SIG-M5 (cell line): ENCODE results near the gene GUCY2D.
"Not testable (repeated sequence)": the region's sequence is repeated elsewhere in the genome, so short reads cannot be mapped to it uniquely, and the experiment has no call there.

Experiments
- DNase-seq: peaks from one replicate; lab custom pipeline; 2025; lab: John Stamatoyannopoulos, UW

GUCY2D gene

GRCh38 chr17:8044819-8045810, 42.7 kb downstream of the GUCY2D start:
- DNase-seq, result no peak

DNA sequence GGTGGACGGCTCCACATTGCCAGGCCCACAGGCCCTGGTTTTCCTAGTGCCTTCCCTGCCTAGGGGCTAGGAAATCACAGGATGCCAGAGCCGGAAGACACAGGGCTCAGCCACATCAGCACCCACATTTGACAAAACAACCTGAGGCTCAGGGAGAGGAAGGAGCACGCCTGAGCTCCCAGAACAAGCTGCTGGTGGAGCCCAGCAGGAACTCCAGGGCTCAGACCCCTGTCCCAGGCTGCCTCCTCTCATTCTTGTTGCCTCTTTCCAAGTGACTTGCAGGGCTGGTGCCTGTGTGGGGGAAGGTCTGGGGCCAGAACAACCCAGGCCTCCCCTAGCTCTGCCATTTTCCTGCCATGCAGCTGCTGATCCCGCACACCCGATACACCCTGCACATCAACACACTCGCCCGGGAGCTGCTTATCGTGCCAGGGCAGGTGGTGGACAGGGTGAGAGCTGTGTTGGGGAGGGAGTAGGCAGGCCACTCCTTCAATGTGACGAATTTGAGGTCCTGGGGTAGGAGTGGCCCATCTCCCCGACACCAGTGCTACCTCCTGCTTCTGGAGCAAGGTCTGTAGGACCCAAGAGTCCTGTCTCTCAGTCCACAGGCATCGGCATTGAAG, 44.0 kb downstream of the GUCY2D start:
- DNase-seq, result no peak

GRCh38 chr17:8046929-8047768, 44.7 kb downstream of the GUCY2D start:
- DNase-seq, result no peak

GRCh38 chr17:8047769-8048110, 45.3 kb downstream of the GUCY2D start:
- no peak for DNase-seq

GRCh38 chr17:8048236-8048635, 45.8 kb downstream of the GUCY2D start:
- no peak for DNase-seq

DNA sequence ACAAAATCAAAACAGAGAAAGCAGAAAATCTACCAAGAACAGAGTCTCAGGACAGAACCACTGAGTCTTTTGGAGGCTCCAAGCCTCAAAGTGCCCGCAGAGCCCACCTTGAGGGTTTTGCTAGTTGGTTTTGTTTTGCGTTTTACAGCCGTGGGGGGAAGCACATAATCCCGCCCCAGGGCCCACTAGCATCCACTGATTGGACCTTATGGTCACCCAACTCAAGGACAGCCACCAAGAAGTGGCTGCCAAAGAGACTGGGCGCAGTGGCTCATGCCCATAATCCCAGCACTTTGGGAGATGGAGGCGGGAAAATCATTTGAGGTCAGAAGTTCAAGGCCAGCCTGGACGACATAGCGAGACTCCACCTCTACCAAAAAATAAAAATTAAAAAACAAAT, 46.3 kb downstream of the GUCY2D start:
- DNase-seq, result no peak

DNA sequence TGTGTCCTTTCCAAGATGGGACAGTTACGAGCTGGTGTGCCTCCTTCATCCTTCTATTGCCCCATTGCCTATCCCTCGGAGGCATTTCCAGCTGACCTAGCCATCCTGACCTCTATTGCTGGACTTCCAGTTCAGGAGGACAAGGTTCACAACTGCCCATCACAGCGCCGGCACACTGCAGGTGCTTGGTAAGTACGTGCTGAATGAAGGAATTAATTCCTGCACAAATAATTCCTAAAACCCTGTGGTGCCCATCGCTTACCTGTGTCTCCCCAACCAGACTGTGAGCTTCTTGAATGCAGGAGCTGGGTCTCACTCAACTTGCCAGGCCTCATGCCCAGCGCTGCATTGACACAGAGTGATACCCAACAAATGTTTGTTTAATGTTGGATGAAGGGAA, 49.4 kb downstream of the GUCY2D start:
- no peak for DNase-seq

GRCh38 chr17:8052256-8053252, 50.1 kb downstream of the GUCY2D start:
- DNase-seq, result no peak

DNA sequence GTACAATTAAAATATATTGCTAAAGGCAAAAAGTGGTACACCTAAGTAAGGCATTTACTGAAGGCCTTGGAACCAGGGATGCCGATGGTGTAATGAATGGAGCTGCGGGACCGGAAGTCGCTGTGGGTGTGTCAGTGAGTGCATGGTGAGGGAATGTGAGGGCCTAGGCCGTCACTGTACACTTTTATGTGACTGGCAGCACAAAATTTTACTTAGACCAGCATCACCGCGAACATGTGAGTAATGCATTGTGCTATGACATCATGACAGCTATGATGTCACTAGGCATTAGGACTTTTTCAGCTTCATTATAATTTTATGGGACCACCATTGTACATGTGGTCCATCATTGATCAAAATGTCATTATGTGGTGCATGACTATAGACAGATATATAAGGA, 51.2 kb downstream of the GUCY2D start:
- DNase-seq, result no peak

DNA sequence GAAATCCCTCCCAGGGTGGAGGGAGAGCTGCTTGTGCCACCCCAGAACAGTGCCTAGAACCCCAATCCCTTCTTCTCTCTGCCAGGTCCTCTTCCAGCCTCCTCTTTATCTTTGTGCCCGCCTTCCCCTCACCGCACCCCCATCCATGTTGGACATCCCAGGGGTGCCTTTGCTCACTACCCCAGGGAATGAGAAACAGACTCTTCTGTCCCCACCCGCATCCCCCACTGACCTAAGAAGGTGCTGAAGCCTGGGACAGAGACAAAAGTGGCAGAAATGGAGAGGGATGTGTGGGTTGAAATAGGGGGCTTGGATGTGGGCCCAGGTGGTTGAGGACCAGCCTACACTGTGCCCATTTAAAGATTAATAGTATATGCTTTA, 53.4 kb downstream of the GUCY2D start:
- no peak for DNase-seq

DNA sequence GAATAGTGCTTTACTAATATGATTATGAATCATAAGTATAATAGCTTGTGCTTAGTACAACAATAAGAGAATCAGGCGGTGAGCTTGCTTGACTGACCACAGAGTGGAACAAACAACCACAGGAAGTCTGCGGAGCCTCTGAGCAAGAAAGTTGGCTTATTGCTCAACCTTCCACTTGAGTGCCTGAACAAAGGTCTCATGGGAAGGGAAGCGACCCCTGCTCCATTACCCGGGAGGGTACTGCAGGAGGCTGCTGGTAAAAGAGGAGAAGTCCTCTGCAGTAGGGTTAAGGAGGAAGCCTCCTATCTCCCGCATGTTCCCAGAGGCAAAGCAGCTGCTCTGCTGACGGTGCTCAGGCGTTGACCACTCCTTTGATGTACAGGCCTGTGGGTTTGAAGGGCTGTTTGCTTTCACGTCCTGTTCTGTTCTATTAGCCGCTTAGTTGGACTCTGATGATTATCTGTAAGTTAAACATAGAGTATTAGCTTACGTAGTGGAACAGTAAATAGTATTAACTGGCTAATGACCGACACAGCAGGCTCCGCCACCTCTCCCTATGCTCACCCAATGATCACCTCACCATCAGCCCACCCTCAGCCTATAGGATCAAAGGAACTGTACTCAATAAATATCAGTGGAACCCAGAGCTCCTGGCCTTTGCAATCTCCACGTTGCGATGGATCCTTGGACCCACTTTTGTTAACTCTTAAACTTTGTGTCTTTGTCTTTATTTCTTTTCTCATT, 54.0 kb downstream of the GUCY2D start:
- peak; percentile 48 for DNase-seq

DNA sequence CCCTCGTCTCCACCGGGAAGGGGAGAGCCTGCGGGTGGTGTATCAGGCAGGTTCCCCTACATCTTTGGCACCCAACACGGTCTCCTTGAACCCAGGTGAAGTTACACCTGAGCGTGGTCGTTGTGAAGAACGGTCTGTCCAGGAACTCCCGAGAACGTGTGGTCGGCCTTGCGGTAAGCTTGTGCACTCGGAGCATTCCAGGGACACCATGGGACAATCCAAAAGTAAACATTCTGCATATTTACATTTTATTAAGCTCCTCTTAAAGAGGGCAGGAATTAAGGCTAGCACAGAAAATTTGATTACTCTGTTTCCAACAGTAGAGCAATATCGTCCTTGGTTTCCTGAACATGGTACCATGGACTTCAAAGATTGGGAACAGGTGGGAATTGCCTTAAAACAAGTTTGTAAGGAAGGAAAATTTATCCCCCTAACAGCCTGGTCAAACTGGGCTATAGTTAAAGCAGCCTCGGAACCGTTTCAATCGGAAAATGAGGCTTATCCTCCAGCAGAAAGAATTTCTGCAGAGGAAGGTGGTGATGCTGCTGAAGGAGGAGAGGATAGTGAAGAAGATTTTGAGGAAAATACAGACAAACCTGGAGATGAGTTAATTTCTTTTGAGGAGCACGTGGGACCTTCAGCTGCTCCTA, 54.7 kb downstream of the GUCY2D start:
- no peak for DNase-seq

DNA sequence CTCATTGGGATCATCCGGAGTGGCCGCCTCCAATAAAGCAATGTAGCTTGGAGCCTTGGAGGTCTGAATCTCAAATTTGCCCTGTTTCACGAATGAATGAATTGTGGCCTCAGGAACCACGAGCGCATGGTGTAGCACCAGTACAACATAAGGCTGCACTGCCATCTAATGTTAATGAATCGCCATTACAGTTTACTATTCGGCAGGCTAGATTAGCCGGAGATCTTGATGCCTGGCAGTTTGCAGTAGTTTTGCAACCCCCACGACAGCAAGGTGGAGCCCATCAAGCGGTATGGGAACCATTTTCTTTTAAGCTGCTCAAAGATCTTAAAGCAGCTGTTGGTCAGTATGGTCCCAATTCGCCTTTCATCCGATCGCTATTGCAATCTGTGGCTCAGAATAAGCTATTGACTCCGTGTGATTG, 55.3 kb downstream of the GUCY2D start:
- DNase-seq, result peak; percentile 42

- no peak for DNase-seq
Observed at GRCh38 chr17:8059131-8059530, 56.7 kb downstream of the GUCY2D start.

DNA sequence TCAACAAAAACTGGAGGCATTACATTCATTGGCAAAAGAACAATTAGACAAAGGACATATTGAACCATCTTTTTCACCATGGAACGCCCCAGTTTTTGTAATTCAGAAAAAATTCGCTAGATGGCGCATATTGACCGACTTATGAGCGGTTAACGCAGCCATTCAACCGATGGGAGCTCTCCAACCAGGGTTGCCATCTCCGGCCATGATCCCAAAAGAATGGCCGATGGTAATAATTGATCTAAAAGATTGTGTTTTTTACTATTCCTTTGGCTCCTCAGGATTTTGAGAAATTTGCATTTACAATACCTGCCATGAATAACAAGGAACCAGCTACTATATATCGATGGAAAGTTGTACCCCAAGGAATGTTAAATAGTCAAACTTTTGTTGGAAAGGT, 57.9 kb downstream of the GUCY2D start:
- DNase-seq, result no peak

DNA sequence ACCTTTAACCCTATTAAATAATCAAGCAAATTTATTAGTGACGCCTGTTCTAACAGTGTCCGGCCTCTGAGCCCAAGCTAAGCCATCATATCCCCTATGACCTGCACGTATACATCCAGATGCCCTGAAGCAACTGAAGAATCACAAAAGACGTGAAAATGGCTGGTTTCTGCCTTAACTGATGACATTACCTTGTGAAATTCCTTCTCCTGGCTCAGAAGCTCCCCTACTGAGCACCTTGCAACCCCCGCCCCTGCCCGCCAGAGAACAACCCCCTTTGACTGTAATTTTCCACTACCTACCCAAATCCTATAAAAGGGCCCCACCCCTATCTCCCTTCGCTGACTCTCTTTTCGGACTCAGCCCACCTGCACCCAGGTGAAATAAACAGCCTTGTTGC, 59.4 kb downstream of the GUCY2D start:
- not testable (repeated sequence) for DNase-seq

- no peak for DNase-seq
Observed at GRCh38 chr17:8062435-8062806, 60.0 kb downstream of the GUCY2D start.

DNA sequence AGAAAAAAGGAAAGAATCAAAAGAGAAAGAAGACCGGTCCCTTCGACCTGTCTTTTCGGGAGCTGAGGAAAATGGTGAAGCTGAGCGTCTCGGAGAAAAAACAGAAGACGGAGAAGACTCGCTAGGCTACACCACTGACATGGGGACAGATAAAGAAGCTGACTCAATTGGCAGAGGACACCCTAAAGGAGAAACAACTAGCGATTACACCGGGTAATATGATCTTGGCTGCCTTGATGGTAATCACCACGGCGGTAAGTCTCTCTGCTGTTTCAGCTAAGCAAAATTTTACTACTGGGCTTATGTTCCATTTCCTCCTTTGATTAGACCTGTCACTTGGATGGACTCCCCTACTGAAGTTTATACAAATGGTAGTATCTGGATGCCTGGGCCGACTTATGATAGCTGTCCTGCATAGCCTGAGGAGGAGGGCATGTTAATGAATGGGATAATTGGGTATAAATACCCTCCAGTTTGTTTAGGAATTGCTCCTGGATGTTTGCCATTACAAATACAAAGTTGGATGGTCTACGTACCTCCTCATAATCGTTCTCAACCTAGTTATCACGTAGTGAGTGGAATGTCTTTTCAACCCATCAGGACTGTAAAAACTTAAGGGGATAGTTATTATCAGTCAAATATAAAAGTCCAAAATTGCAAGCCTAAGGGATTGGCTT, 60.5 kb downstream of the GUCY2D start:
- DNase-seq, result no peak

- no peak for DNase-seq
Observed at GRCh38 chr17:8063761-8064534, 61.5 kb downstream of the GUCY2D start.
